ENCODE measurements around the gene NMB.

NMB gene

DNA sequence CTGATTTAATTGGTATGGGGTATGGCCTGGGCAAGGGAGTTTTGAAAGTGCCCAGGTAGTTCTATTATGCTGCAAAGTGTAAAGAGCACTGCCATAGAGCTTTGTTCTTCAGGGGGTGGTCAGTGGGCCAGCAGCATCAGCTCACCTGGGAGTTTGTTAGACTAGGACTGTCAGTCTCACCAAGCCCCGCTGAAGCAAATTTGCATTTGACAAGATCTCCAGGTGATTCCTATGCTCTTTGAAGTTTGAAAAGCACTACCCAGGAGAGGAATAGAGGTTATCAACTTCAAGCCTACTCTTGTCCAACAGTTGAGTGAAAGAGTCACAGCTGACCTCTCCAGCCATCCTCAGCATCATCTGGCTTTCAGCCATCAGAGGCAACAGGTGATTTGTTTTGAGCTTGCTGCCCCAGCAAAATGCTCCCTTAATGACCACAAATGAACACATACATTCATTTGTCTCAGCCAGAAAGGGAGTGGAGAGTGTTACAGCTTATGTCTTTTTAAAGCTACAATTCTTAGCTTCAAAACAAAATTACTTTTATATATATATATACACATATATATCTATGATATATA, 49.2 kb downstream of the NMB start:
- Histone ChIP-seq H3K4me1 (ENCODE audit: control extremely low read depth in 1 of 4, control insufficient read depth in 4 of 4, insufficient read depth in 4 of 4, low read length in 3 of 4) (peaks cover 0 to 19% (median 14%) of the 10 kb centered on the region in 4 experiments), H3K36me3 (ENCODE audit: control insufficient read depth in 4 of 4, insufficient read depth in 4 of 4, low read length in 3 of 4) (peaks cover 6 to 47% (median 36%) of the 10 kb centered on the region in 4 experiments), H3K27ac (ENCODE audit: insufficient read depth in 1 of 2, low read depth in 1 of 2, low read length in 2 of 2, poor library complexity in 1 of 2, severe bottlenecking in 2 of 2) (no peak overlapping the region), H3K27me3 (replicated peaks in 2 of 5; ENCODE audit: control insufficient read depth in 4 of 5, insufficient read depth in 5 of 5, low read length in 4 of 5) (no peaks in the 10 kb centered on the region), H3K4me3 (ENCODE audit: control insufficient read depth in 1 of 7, extremely low read depth in 1 of 7, insufficient read depth in 4 of 7, low read depth in 2 of 7, low read length in 6 of 7) (no peak overlapping the region), H3K9me3 (ENCODE audit: control extremely low read depth in 1 of 5, control insufficient read depth in 4 of 5, insufficient read depth in 2 of 5, low read depth in 1 of 5, low read length in 4 of 5) (no peaks in the 10 kb centered on the region)
- CTCF ChIA-PET, result interaction anchor here (1.1 to 2.2 kb wide), 3 partner anchors 9 to 38 kb away, joined by 3 to 7 read pairs (median 4); no protein-coding TSS in a partner anchor
- 100% methylated on average over 1 of the region's 1 CpG for WGBS (ENCODE audit: insufficient coverage)
- no peak for DNase-seq
- POLR2A ChIA-PET, result no interaction called here

DNA sequence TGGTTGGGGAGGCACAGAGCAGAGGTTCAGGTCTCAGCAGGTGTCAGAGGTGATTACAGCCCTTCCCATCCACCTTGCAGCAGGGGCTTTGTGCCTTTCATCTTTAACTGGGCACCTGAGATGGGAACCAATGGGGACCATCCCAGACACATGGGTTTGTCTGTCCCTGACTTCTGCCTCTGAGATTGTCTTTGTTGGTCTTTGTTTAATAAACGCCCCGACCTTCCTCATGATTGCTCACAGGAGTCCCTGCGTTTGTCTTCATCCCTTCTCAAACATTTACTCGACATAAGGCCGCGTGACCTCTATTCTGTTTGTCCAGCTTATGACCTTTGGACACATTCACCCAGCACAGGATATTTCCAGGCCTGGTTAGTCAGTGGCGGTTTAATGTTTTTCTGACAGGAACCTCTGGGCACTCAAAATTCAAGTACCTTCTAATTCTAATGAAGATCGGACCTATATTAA, 51.3 kb downstream of the NMB start:
- Histone ChIP-seq H3K9me3 (ENCODE audit: control extremely low read depth in 1 of 5, control insufficient read depth in 4 of 5, insufficient read depth in 2 of 5, low read depth in 1 of 5, low read length in 4 of 5) (no peaks in the 10 kb centered on the region), H3K36me3 (ENCODE audit: control insufficient read depth in 4 of 4, insufficient read depth in 4 of 4, low read length in 3 of 4) (peaks cover 5 to 47% (median 36%) of the 10 kb centered on the region in 4 experiments), H3K4me3 (ENCODE audit: control insufficient read depth in 1 of 7, extremely low read depth in 1 of 7, insufficient read depth in 4 of 7, low read depth in 2 of 7, low read length in 6 of 7) (no peak overlapping the region), H3K27ac (ENCODE audit: insufficient read depth in 1 of 2, low read depth in 1 of 2, low read length in 2 of 2, poor library complexity in 1 of 2, severe bottlenecking in 2 of 2) (no peak overlapping the region), H3K4me1 (ENCODE audit: control extremely low read depth in 1 of 4, control insufficient read depth in 4 of 4, insufficient read depth in 4 of 4, low read length in 3 of 4) (peaks cover 0 to 30% (median 29%) of the 10 kb centered on the region in 4 experiments), H3K27me3 (replicated peaks in 2 of 5; ENCODE audit: control insufficient read depth in 4 of 5, insufficient read depth in 5 of 5, low read length in 4 of 5) (no peaks in the 10 kb centered on the region)
- no peak for DNase-seq
- 93% methylated on average over 6 of the region's 8 CpGs for WGBS (ENCODE audit: insufficient coverage)
- POLR2A ChIA-PET, result no interaction called here
- CTCF ChIA-PET, result no interaction called here

DNA sequence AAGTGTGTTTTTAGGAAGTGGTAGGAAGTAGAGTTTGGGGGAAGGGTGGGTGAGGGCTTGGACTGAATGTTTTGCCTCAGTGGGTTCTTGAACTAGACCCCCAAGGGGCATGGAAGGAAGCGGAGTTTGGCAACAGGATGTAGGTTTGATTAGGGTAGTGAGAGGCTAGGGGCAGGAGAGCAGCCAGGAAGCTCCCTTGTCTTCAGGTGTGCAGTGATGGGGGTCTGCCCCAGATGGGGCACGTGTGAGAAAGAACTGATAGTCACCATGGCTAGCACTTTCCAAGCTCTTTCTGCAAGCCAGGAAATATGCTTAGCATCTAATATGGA, 52.5 kb downstream of the NMB start:
- H3K36me3 ChIP-seq (ENCODE audit: control insufficient read depth in 4 of 4, insufficient read depth in 4 of 4, low read length in 3 of 4), result peaks cover 5 to 47% (median 36%) of the 10 kb centered on the region in 4 experiments
- H3K27ac ChIP-seq (ENCODE audit: insufficient read depth in 1 of 2, low read depth in 1 of 2, low read length in 2 of 2, poor library complexity in 1 of 2, severe bottlenecking in 2 of 2), result peak overlapping the region in 1 of 2 experiments; percentile 16
- no peak overlapping the region for H3K4me3 ChIP-seq (ENCODE audit: control insufficient read depth in 1 of 7, extremely low read depth in 1 of 7, insufficient read depth in 4 of 7, low read depth in 2 of 7, low read length in 6 of 7)
- H3K9me3 ChIP-seq (ENCODE audit: control extremely low read depth in 1 of 5, control insufficient read depth in 4 of 5, insufficient read depth in 2 of 5, low read depth in 1 of 5, low read length in 4 of 5), result no peaks in the 10 kb centered on the region
- POLR2A ChIA-PET, result no interaction called here
- peaks cover 3 to 37% (median 34%) of the 10 kb centered on the region in 4 experiments for H3K4me1 ChIP-seq (ENCODE audit: control extremely low read depth in 1 of 4, control insufficient read depth in 4 of 4, insufficient read depth in 4 of 4, low read length in 3 of 4)
- no peaks in the 10 kb centered on the region for H3K27me3 ChIP-seq (replicated peaks in 2 of 5; ENCODE audit: control insufficient read depth in 4 of 5, insufficient read depth in 5 of 5, low read length in 4 of 5)
- WGBS (ENCODE audit: insufficient coverage), result 36% methylated on average over 1 of the region's 2 CpGs
- no peak for DNase-seq
- CTCF ChIA-PET, result interaction anchor here (1.0 to 2.2 kb wide), 4 partner anchors 11 to 20 kb away, joined by 4 to 7 read pairs (median 5); no protein-coding TSS in a partner anchor

All from common myeloid progenitor, CD34-positive (primary cell).